Thyroid gland (tissue), 4 donors: ENCODE data around the gene TNIK. TPM values are rescaled to one million over a fixed set of nuclear protein-coding genes. Genes with fewer than 3 reads are reported as not detected.

Source experiments
- DNase-seq, 2 donors: peaks; one replicate each; pipeline ENCODE4 v3.0.0-alpha.2; 2019
- H3K27ac ChIP-seq, 3 donors: fragments of 200-600 bp; sonication (generic); 1 replicate in 2 of 3; 2 replicates in 1 of 3; pipeline ENCODE4 v1.5.1; 2016 to 2019; ENCODE audit warnings: mild to moderate bottlenecking in 1 of 3, moderate library complexity in 1 of 3
- H3K27me3 ChIP-seq: fragments of 200-600 bp; sonication (generic); one replicate; pipeline ENCODE4 v1.5.1; 2019
- H3K36me3 ChIP-seq, 2 donors: fragments of 200-600 bp; sonication (generic); one replicate each; pipeline ENCODE4 v1.5.1; 2016 to 2019
- H3K4me1 ChIP-seq, 2 donors: fragments of 200-600 bp; sonication (generic); one replicate each; pipeline ENCODE4 v1.5.1; 2017 to 2019
- H3K4me3 ChIP-seq, 3 donors: fragments of 200-600 bp; sonication (generic); replicated peaks in 1 of 3; 1 replicate in 2 of 3; 2 replicates in 1 of 3; pipeline ENCODE4 v1.5.1; 2016; ENCODE audit warnings: mild to moderate bottlenecking in 1 of 3
- H3K9me3 ChIP-seq: fragments of 200-600 bp; sonication (generic); one replicate; pipeline ENCODE4 v1.5.1; 2017
- CTCF ChIP-seq, 6 experiments: fragments of 200-600 bp in 3 of 6; fragments of 450-650 bp in 3 of 6; sonication (generic) in 3 of 6; IDR thresholded peaks; one replicate each; pipeline ENCODE4 v1.5.1; 2016 to 2019; ENCODE audit warnings: antibody characterized with exemption in 6 of 6, mild to moderate bottlenecking in 2 of 6, inconsistent platforms in 1 of 6, moderate library complexity in 1 of 6
- POLR2A ChIP-seq, 2 donors: fragments of 450-650 bp; IDR thresholded peaks; one replicate each; pipeline ENCODE4 v1.6.1; 2017; ENCODE audit warnings: antibody characterized with exemption in 2 of 2, mild to moderate bottlenecking in 2 of 2, moderate library complexity in 1 of 2
- WGBS, 2 donors: methylation state at CpG; one replicate each; pipeline ENCODE4 v1.1.5; 2017; 5-methylcytosine and 5-hydroxymethylcytosine counted together
- intact Hi-C: fragments of 100-400 bp; cut with DNase I; formaldehyde crosslinking; loops from one replicate; pipeline ENCODE4 v1.15.1; 2023
- total RNA-seq, 4 donors: library from RNA; depleted of rRNA; stranded (reverse); fragments of >200 nt; gene quantifications; one replicate each; pipeline ENCODE4 v1.2.3, GENCODE V29; 2016

Gene TNIK
- total RNA-seq, 4 donors from 2014 or later = 29.7 to 84.1 (median 48.9) TPM

GRCh38 chr3:171494457-171495109 lies 34.4 kb upstream of the TNIK start:
- DNase-seq = no peak
- Histone ChIP-seq H3K4me3 (no peak overlapping the region), H3K36me3 (no peaks in the 10 kb centered on the region), H3K9me3 (no peaks in the 10 kb centered on the region), H3K27ac (no peak overlapping the region), H3K27me3 (no peaks in the 10 kb centered on the region), H3K4me1 (no peaks in the 10 kb centered on the region)
- intact Hi-C loops = no loop called here
- TF ChIP-seq POLR2A (IDR thresholded peaks at IDR 0.05) (no peak), CTCF (IDR thresholded peaks at IDR 0.05) (no peak)
- WGBS, 2 donors = 81 to 85% methylated on average over 4 of the region's 4 CpGs

- Histone ChIP-seq H3K9me3 (no peaks in the 10 kb centered on the region), H3K4me1 (no peaks in the 10 kb centered on the region), H3K36me3 (no peaks in the 10 kb centered on the region), H3K27ac (no peak overlapping the region), H3K27me3 (no peaks in the 10 kb centered on the region), H3K4me3 (no peak overlapping the region)
- TF ChIP-seq POLR2A (IDR thresholded peaks at IDR 0.05) = no peak
- TF ChIP-seq CTCF (IDR thresholded peaks at IDR 0.05) = no peak
- WGBS, 2 donors = 72 to 76% methylated on average over 2 of the region's 2 CpGs
- no peak for DNase-seq
- intact Hi-C loops = no loop called here
These were observed 31.2 kb upstream of the TNIK start for GRCh38 chr3:171491361-171491760.

- TF ChIP-seq CTCF (IDR thresholded peaks at IDR 0.05) = no peak
- no peak for TF ChIP-seq POLR2A (IDR thresholded peaks at IDR 0.05)
- H3K27me3 ChIP-seq = no peaks in the 10 kb centered on the region
- 83 to 90% methylated on average over 3 of the region's 3 CpGs for WGBS, 2 donors
- H3K4me1 ChIP-seq = no peaks in the 10 kb centered on the region
- no peaks in the 10 kb centered on the region for H3K36me3 ChIP-seq
- intact Hi-C loops = no loop called here
- H3K27ac ChIP-seq = no peak overlapping the region
- H3K4me3 ChIP-seq = no peak overlapping the region
- no peaks in the 10 kb centered on the region for H3K9me3 ChIP-seq
- DNase-seq = no peak
These were observed 30.7 kb upstream of the TNIK start for GRCh38 chr3:171490901-171491300.

- 87 to 95% methylated on average over 4 of the region's 4 CpGs for WGBS, 2 donors
- no peaks in the 10 kb centered on the region for H3K4me1 ChIP-seq
- H3K9me3 ChIP-seq = no peaks in the 10 kb centered on the region
- TF ChIP-seq CTCF (IDR thresholded peaks at IDR 0.05) = no peak
- TF ChIP-seq POLR2A (IDR thresholded peaks at IDR 0.05) = no peak
- DNase-seq = no peak
- no peaks in the 10 kb centered on the region for H3K36me3 ChIP-seq
- no peaks in the 10 kb centered on the region for H3K27me3 ChIP-seq
- intact Hi-C loops = no loop called here
- no peak overlapping the region for H3K4me3 ChIP-seq
- no peak overlapping the region for H3K27ac ChIP-seq
These were observed 29.1 kb upstream of the TNIK start for GRCh38 chr3:171489348-171489747.

GRCh38 chr3:171488479-171488878 lies 28.3 kb upstream of the TNIK start:
- H3K4me1 ChIP-seq = no peaks in the 10 kb centered on the region
- intact Hi-C loops = no loop called here
- H3K27me3 ChIP-seq = no peaks in the 10 kb centered on the region
- H3K27ac ChIP-seq = no peak overlapping the region
- TF ChIP-seq POLR2A (IDR thresholded peaks at IDR 0.05) (no peak), CTCF (IDR thresholded peaks at IDR 0.05) (no peak)
- H3K36me3 ChIP-seq = no peaks in the 10 kb centered on the region
- WGBS, 2 donors = 88% methylated on average over 7 of the region's 7 CpGs
- no peak for DNase-seq
- H3K4me3 ChIP-seq = no peak overlapping the region
- no peaks in the 10 kb centered on the region for H3K9me3 ChIP-seq
